Stimulated activated CD8-positive, alpha-beta memory T cell treated with anti-CD3 and anti-CD28 coated beads, Interleukin-15, amount 100 ng/mL, for 1 hour (primary cell): ENCODE measurements around the gene WDR47.

Experiments
- DNase-seq: peaks from one replicate; pipeline ENCODE4 v3.0.0-alpha.2; 2020; ENCODE audit warnings: low read depth

The WDR47 gene

DNA sequence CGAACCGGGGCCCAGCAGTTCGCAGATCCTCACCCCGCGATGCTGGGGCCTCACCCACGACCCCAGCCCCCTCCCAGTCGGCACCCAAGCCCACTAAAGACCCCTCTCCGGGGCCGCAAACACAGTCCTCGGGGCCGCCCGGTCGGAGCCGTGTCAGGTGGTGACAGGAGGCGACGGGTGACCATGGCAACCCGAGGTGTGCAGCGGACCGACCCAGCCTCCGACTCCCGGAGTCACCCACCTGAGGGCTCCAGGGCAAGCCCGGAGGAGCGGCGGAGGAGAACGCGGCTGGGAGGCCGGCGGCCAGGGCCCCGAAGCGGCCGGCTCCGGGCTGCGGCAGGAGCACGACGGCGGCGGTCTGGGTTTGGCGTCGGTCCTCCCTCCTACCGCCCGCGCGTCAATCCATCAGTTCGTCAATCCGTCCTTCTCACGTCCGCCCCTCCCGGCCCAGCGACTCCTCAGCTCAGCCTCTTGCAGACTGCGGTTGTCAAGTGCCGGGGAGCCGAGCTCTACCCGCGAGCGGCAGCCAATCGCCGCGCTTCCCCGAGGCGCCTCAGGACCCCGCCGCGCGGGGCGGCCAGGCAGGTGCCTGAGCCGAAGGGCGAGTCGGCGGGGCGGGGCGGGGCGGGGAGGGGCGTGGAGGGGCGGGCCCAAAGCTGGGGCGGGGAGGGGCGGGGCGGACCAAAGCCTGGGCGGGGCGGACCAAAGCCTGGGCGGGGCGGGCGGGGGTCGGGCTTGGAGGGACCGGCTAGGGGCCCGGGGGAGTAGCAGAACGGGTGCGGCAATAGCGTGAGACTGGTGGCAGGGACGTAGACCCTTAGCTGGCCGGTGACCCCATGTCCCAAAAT, at the start of gene WDR47:
TSS of gene WDR47 (minus strand) at position 482 of the 848 bp plus-strand sequence. CDS start 18,590 bp downstream, outside the sequence.
- DNase-seq: peak; percentile 83

DNA sequence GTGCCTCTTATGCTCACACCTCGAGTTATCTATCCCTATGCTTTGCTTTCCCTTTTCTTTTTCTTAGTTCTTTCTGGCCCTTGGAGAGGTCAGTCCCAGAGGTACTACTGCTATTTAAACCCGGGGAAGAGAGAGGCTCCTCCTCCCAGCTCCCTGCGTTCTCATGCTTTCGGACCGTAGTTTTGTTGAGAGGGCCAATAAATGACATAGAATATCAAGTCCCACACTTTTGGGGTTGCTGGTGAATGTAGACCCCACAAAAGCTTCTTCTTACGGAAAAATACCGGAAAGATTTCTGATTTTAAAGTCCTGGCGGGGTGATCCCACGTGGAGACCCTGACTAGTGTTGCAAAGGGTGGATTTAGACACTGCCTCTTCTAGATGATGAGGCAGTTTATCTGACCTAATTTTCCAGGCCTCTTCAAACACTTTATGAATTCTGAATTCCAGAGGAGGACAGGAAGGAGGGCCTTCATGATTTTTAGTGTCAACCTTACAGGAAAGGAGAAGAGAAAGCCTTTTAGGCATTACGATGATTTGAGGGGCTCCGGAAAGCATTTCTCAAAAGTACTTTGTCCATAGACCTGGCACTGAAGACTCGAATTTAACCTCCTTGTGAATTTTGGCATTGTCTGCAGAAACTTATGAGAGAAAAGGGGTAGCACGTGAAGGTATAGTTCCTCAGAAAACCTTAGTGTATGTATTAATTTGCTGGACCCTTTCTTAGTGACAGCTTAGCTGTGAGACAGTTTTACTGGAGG, 49.4 kb upstream of the WDR47 start:
- DNase-seq: no peak

DNA sequence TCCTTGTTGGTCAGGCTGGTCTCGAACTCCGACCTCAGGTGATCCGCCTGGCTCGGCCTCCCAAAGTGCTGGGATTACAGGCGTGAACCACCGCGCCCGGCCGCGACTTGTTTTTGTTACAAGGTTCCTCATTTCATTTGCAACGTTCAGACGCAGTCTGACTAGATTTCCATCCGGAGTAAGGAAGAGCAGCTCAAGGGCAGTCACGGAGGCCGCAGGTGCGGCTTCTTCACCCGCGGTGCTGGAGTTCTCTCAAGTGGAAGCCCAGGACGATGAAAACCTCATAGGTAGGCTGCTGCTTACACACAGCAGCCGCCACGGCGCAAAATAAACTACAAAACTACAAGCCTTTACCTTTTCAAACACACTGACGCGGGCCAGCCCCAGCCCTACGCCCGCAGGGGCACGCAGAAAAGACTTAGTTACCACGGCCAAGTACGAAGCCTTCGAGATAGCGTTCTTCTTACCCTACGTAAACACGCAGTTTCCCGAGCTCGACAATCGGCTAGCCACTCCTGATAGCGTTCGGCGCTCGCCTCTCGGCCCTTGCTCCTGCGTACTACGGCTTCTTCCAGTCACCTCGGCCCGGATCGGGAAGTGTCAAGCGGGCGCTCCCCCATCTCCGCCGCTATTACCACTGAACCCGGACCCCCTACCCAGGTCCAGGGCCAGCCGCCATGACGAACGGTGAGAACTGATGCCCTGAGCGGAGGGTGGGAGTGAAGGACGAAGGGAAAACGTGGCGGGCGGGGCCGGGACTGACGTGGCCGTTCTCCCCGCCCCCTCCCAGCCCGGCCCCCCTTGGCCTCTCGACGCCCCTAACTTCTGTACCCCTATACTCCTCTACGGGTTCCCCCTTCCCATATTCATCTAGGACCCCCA, 48.5 kb upstream of the WDR47 start, which contains the start of gene TMEM167B:
TSS of gene TMEM167B (plus strand) at position 569 of the 882 bp plus-strand sequence. CDS start at position 678, 109 bp downstream.
- peak; percentile 81 for DNase-seq

DNA sequence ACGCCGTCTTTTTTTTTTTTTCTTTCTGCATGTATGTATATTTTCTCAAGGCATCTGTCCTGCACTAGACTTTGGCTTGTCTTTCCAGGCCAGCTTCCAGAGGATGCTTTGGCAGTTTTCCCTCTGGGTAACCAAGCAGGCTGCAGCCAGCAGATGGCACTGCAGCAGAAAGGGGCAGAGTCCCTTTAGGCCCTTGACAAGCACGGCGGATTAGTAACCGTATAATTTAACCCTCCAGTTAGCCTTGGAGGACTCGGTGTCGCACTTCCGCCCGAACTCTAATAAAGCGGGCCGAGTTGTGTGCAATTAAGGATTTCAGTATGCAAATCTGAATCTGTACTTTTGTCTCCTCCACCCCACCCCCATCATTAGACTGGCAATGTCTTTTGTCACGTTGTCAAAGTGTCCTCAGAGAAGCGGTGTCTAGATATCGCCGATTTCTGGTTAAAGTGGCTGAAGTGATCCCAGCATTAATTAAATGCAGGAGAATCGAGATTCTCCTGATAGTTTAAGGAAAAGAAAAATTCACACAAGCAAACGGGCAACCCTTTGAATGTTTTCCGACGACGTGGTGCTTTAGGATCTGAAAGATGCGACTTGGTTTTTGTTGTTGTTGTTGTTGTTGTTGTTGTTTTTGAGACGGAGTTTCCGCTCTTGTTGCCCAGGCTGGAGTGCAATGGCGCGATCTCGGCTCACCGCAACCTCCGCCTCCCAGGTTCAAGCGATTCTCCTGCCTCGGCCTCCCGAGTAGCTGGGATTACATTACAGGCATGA, 47.5 kb upstream of the WDR47 start:
- no peak for DNase-seq

DNA sequence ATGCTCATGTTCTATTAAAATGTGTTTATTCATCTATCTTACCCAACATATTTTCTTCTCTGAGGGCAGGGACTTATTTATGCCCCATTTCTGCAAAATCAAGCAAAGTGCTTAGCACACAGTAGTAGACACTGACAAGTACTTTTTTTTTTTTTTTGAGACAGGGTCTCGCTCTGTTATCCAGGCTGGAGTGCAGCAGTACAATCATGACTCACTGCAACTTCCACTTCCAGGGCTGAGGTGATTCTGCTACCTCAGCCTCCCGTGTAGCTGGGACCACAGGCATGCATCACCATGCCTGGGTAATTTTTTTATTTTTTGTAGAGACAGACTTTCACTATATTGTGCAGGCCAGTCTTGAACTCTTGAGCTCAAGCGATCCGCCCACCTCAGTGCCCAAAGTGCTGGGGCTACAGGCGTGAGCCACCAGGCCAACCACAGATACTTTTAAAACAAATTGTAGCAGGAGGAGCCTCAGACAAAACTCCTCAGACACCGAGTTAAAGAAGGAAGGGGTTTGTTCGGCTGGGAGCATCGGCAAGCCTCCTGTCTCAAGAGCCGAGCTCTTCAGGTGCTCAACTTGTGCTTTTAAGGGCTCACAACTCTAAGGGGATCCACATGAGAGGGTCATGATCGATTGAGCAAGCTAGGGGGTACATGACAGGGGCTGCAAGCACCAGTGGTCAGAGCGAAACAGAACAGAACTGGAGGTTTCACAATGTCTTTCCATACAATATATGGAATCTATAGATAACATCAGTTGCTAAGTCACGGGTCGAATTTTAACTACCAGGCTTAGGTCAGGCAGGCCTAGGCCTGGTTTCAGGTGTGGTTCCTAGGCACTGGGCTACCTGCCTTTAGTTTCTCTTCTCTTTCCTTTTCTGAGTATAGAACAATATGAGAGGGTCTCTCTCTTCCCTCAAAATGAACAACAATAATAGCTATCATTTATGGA, 42.9 kb upstream of the WDR47 start:
- DNase-seq: no peak

DNA sequence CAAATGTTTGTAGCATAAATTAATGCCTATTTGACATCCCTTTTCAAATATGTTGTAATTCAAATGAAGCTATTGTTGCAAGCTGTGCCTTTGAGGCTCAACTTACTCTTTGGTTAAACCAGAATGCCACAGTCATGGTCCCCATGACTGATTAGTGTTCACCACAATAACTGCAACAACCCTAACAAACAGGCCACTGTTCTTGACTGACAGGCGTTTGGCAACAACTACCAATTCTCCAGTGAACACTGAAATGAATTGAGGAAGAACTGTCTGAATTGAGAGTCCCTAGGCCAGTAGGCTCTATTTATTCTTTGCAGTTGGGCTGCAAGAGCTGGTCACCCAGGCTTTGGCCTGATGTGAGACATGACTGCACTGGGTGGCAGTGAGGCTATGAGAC, 42.0 kb upstream of the WDR47 start:
- no peak for DNase-seq

DNA sequence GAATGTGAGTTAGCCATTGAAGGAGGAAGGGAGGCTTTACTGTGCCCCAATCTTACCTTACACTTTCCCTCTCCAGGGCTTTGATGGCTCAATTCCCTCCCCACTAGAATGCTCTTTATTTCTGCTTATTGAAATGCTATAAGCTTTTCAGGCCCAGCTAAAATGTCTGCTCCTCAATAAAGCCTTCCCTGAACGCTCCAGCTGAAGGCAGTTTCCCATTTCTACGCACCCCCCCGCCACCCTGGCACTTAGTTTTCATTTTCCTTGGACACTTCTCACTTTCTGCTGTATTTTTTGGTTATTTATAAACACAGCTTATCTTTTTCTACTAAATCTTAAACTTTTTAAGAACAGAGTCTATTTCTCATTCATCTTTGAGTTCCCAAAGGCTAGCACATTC, 41.6 kb upstream of the WDR47 start:
- no peak for DNase-seq

DNA sequence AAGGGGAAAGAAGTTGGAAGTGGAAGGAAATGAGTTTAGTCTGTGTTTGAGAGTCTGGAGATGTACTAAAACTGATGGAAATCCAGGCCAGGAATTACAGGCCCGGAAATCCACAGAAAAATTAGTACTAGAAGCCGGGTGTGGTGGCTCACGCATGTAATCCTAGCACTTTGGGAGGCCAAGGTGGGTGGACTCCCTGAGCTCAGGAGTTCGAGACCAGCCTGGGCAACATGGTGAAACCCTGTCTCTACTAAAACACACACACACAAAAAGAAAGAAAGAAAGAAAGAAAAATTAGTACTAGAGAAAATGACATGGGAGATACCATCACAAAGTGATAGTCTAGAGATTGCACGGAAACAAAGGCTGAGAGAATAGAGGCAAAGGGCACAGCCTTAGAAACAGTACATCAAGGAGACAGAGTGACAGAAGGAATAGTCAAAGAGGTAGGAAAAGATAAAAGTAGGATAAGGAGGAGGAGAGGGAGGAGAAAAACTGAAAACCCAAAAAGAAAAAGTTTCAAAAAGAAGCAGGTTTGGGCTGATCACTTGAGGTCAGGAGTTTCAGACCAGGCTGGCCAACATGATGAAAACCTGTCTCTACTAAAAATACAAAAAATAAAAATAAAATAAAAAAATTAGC, 38.7 kb upstream of the WDR47 start:
- no peak for DNase-seq

DNA sequence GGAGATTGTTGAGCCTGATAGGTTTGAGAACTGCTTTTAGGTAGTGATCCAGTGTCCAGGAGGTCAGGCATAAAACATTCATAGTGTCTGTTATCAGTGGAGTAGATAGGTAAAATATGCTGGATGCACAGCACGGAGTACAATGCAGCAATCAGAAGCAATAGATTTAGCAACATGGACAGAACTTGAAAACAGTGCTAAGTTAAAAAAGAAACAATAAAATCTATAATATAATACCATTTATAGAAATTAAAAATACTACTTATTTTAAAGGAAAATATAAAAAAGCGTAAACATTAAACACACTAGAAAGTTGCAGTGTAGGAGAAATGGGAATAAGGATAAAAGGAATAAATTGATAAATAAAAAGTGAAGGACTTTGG, 37.3 kb upstream of the WDR47 start:
- DNase-seq: no peak

DNA sequence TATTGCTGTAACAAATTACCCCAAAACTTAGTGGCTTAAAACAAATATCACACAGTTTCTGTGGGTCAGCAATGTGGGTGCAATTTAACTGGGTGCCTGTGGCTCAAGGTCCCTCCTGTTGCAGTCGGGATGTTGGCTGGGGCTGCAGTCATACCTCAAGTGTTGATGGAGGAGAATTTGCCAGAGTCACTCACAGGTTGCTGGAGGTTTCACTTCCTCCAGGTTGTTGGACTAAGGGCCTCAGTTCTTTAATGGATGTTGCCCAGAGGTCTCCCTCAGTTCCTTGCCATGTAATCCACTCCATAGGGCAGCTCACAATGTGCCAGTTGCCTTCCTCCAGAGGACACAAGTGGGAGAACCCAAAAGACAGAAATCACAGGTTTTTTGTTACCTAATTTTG, 36.4 kb upstream of the WDR47 start:
- DNase-seq: no peak

DNA sequence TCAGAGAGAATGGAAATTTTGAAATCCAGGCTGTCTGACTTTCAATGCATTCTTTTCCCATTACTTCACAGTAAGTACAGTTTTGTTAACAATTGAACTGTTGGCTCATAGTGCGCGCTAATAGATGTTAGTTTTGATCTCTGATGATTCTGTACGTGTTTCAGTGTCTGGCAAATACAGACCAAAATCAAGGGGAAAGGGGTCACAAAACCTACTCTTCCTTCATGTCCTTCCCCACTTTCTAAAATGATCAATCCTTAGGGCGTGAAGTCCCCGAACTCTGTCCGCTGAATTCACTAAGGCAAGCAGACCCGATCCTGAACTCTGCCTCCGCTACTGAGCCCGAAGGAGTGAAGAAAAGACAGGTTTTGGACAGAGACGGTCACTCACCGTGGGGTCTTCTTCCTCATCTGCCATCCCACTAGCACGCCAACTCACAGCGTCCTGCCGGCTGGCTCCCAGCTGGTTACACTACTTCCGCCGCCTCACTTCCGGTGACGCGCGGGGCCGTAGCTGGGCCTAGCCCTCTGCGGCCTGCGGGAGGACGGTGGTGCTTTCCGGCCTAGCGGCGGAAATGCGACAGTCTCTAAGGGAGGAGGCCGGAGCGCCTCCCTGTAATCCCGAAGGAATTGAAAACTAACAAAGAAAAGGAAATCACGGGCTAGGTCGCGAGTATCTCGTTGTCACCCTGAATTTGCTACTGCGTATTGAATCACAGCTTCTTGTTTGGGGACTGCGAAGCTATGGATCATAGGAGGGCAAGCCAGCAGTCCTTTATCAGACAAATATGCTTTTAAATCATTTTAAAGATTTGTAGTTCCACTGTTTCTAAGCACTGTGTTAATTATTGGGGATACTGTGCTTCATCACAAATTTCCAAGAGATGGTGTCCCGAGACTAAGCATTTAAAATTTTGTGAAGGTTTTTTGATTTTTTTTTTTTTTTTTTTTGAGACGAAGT, 33.9 kb upstream of the WDR47 start, which contains the start of gene TAF13:
TSS of gene TAF13 (minus strand) at position 473 of the 960 bp plus-strand sequence. CDS start at position 417, 56 bp downstream.
- peak; percentile 70 for DNase-seq

DNA sequence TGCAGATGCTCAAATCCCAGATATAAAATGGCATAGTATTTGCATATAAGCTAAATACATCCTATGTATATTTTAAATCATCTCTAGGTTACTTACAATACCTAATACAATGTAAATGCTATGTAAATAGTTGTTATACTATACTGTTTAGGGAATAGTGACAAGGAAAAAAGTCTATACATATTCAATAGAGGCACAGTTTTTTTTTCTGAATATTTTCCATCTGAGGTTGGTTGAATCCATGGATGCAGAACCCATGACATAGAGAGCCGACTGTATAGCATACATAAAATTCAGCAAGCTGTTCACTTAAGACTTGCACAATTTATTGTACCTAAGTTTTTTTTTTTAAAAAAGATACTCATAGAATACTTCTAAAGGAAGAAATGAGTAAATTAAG, 27.4 kb upstream of the WDR47 start:
- no peak for DNase-seq

DNA sequence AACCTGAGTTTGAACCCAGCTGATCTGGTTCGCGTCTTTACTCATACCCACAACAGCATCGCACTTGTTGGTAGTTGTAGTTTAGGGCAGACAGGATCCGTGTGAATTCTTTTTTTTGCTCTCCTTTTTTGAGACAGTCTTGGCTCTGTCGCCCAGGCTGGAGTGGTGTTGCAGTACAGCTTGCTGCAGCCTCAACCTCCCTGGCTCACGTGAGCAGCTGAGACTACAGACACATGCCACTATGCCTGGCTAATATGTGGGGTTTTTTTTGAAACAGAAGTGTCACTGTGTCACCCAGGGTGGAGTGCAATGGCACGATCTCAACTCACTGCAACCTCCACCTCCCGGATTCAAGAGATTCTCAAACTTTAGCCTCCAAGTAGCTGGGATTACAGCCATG, 26.0 kb upstream of the WDR47 start:
- no peak for DNase-seq

DNA sequence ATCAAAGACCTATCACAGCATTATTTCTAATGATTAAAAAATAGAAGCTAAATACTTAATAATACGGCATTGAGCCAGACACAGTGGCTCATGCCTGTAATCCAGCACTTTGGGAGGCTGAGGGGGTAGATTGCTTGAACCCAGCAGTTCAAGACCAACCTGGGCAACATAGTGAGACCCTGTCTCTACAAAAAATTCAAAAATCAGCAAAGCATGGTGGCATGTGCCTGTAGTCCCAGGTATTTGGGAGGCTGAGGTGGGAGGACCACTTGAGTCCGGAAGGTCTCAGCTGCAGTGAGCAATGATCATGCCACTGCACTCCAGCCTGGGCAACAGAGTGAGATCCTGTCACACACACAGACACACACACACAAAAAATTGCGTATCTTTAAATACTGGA, 23.2 kb upstream of the WDR47 start:
- no peak for DNase-seq

DNA sequence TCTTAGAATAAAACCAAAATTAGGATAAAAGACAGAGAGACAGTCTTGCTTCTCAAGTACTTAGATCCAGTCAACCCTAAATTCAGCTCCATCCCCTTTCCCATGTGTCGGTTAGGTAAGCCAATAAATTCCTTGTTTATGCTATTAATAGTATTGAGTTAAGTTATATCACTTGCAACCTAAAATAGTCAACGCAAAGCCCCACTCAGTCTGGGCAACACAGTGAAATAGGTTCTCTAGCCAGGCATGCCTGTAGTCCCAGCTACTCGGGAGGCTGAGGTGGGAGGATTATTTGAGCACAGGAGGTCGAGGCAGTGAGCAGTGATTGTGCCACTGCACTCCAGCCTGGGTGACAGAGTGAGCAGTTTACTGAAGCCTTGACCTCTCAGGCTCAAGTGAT, 19.3 kb upstream of the WDR47 start:
- DNase-seq: no peak

DNA sequence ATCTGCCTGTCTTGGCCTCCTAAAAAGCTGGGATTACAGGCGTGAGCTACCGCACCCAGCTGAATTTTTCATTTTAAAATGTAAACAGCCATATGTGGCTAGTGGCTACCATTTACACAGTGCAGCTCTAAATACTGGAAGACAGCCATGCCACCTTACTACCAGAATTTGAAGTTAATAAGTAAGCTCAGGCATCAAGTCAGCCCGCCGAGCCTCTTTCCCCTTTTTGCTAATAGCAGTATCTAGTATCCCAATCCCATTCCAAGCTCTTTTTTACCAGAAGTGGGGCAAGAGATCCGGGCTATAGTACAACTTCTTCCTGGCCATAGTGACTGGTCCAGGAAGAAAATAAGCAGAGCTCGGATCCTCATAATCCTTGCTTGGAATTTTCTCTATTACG, 18.8 kb upstream of the WDR47 start:
- no peak for DNase-seq

DNA sequence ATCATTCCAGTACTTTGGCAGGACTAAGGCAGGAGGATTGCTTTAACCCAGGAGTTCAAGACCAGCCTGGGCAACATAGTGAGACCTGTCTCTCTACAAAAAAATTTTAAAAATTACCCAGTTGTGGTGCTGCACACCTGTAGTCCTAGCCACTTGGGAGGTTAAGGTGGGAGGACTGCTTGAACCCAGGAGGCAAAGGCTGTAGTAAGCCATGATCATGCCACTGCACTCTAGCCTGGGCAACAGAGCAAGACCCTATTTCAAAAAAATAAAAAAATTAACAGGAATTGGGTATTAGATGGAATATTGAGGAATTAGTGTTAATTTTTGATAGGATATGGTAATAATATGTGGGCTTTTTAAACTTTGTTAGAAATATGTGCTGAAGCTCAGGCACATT, 17.1 kb upstream of the WDR47 start:
- DNase-seq: no peak

DNA sequence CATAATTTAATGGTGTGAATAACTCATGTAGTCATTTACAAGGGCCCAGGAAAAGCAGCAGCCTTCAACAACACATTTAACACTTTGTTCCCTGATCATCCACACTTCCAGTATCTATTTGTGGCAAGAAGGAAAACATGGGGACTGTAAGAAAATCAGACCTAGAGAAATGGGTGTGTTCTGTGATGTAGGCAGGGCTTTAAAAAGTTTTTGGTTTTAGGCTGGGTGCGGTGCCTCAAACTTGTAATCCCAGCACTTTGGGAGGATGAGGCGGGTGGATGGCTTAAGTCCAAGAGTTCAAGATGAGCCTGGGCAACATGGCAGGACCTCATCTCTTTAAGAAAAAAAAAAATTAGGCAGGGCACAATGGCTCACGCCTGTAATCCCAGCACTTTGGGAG, 14.2 kb upstream of the WDR47 start:
- no peak for DNase-seq
